HCT116 (cell line): Measurements from ENCODE around the gene HSPG2. TPM values are rescaled to one million over a fixed set of nuclear protein-coding genes. Genes with fewer than 3 reads are reported as not detected.

Source experiments
- ATAC-seq: fragments of 200-7000 bp; cut with Tn5 transposase; 2 replicates; pipeline ENCODE4 v1.9.1; 2020; ENCODE audit warnings: mild to moderate bottlenecking, moderate library complexity
- BruUV-seq: library from RNA; stranded (reverse); fragments of 400-500 nt; replicated peaks from 2 replicates; lab custom pipeline; 2021; lab: Mats Ljungman, UMichigan
- CTCF ChIA-PET: fragments of 300-600 bp; sonication (Branson Sonifier 250); formaldehyde crosslinking; loops from one replicate; lab custom pipeline; 2021; ENCODE audit warnings: antibody characterized with exemption; lab: Charles Lee
- POLR2A ChIA-PET: fragments of 300-600, 350-600 bp; sonication (Branson Sonifier 250); formaldehyde crosslinking; loops from one replicate; lab custom pipeline; 2021; ENCODE audit warnings: antibody characterized with exemption; lab: Charles Lee
- RAD21 ChIA-PET, 2 experiments: fragments of 300-600 bp; sonication (Branson Sonifier 250); formaldehyde crosslinking; loops; one replicate each; lab custom pipeline; 2023; ENCODE audit warnings: low total read pairs in 2 of 2; ENCODE audit not compliant: uncharacterized antibody in 2 of 2, unreplicated experiment in 2 of 2, low non-redundant PET in 1 of 2; lab: Charles Lee
- DNase-seq: peaks from one replicate; pipeline ENCODE4 v3.0.0-alpha.2; 2010; ENCODE audit warnings: low read depth, low spot score
- H2AFZ ChIP-seq: fragments of 200-600 bp; shearing (Covaris generic), sonication (generic); 2 replicates; pipeline ENCODE4 v1.6.1; 2017; ENCODE audit warnings: low read depth, mixed run types, mixed read lengths, antibody characterized with exemption, low read length; ENCODE audit not compliant: poor library complexity, severe bottlenecking
- H3K27ac ChIP-seq: 2 replicates; pipeline ENCODE4 v1.5.1; 2012; ENCODE audit warnings: low read depth, low read length
- H3K27me3 ChIP-seq: fragments of 200-600 bp; sonication (generic); 2 replicates; pipeline ENCODE4 v1.6.1; 2016; ENCODE audit warnings: mixed run types, low read length, mixed read lengths; ENCODE audit not compliant: insufficient read depth
- H3K36me3 ChIP-seq, 2 experiments: fragments of 200-500 bp in 1 of 2; fragments of 200-600 bp in 1 of 2; sonication (Bioruptor generic) in 1 of 2; sonication (generic) in 1 of 2; 2 replicates each; pipeline versions ENCODE4 v1.5.1 to v1.6.1; 2014 to 2016; ENCODE audit warnings: low read length in 2 of 2, inconsistent platforms in 1 of 2, mixed read lengths in 1 of 2, mixed run types in 1 of 2; ENCODE audit not compliant: insufficient read depth in 2 of 2, control insufficient read depth in 1 of 2
- H3K4me1 ChIP-seq, 2 experiments: fragments of 200-600 bp in 1 of 2; sonication (generic) in 1 of 2; 2 replicates each; pipeline versions ENCODE4 v1.5.1 to v1.6.1; 2012 to 2017; ENCODE audit warnings: low read length in 2 of 2, inconsistent platforms in 1 of 2, mild to moderate bottlenecking in 1 of 2, mixed read lengths in 1 of 2, mixed run types in 1 of 2, moderate library complexity in 1 of 2; ENCODE audit not compliant: insufficient read depth in 2 of 2, control insufficient read depth in 1 of 2
- H3K4me2 ChIP-seq: fragments of 200-600 bp; sonication (generic); 2 replicates; pipeline ENCODE4 v1.6.1; 2017; ENCODE audit warnings: mixed run types, low read length, mixed read lengths
- H3K4me3 ChIP-seq, 2 experiments: fragments of 200-600 bp in 1 of 2; sonication (generic) in 1 of 2; replicated peaks in 1 of 2; 2 replicates each; pipeline ENCODE4 v1.5.1; 2011 to 2016; ENCODE audit warnings: low read length in 2 of 2, control low read depth in 1 of 2, low read depth in 1 of 2, mild to moderate bottlenecking in 1 of 2, mixed read lengths in 1 of 2, mixed run types in 1 of 2
- H3K79me2 ChIP-seq: fragments of 200-600 bp; sonication (generic); 2 replicates; pipeline ENCODE4 v1.6.1; 2017; ENCODE audit warnings: mild to moderate bottlenecking, mixed run types, low read length, moderate library complexity, mixed read lengths; ENCODE audit not compliant: insufficient read depth
- H3K9ac ChIP-seq: fragments of 200-600 bp; sonication (generic); 2 replicates; pipeline ENCODE4 v1.6.1; 2016; ENCODE audit warnings: low read length, mixed read lengths
- H3K9me2 ChIP-seq: fragments of 200-600 bp; sonication (generic), shearing (Covaris generic); 2 replicates; pipeline ENCODE4 v1.6.1; 2017; ENCODE audit warnings: mixed run types, mild to moderate bottlenecking, moderate library complexity; ENCODE audit not compliant: insufficient read depth
- H3K9me3 ChIP-seq, 2 experiments: fragments of 200-500 bp in 1 of 2; fragments of 200-600 bp in 1 of 2; sonication (Bioruptor generic) in 1 of 2; sonication (generic) in 1 of 2; 2 replicates each; pipeline ENCODE4 v1.6.1; 2014 to 2017; ENCODE audit warnings: low read length in 2 of 2, mixed read lengths in 2 of 2, inconsistent platforms in 1 of 2, low read depth in 1 of 2, mild to moderate bottlenecking in 1 of 2, mixed run types in 1 of 2, moderate library complexity in 1 of 2; ENCODE audit not compliant: control insufficient read depth in 1 of 2, insufficient read depth in 1 of 2
- H4K20me1 ChIP-seq: fragments of 200-600 bp; sonication (generic), shearing (Covaris generic); 2 replicates; pipeline ENCODE4 v1.6.1; 2017; ENCODE audit warnings: mixed run types, mild to moderate bottlenecking, moderate library complexity; ENCODE audit not compliant: insufficient read depth
- ELF1 ChIP-seq: IDR thresholded peaks from 2 replicates; pipeline ENCODE4 v1.6.1; 2012; ENCODE audit warnings: low read depth, borderline replicate concordance
- EZH2phosphoT487 ChIP-seq: fragments of 200-600 bp; IDR thresholded peaks from 2 replicates; pipeline ENCODE4 v1.6.1; 2018; ENCODE audit warnings: antibody characterized with exemption, borderline replicate concordance
- FOSL1 ChIP-seq: IDR thresholded peaks from 2 replicates; pipeline ENCODE4 v1.6.1; 2012; ENCODE audit warnings: low read depth
- POLR2AphosphoS5 ChIP-seq: IDR thresholded peaks from 2 replicates; pipeline ENCODE4 v1.6.1; 2011; ENCODE audit warnings: mild to moderate bottlenecking, low read depth, low read length, moderate library complexity
- SIN3A ChIP-seq: IDR thresholded peaks from 2 replicates; pipeline ENCODE4 v1.6.1; 2012; ENCODE audit warnings: low read depth
- SRF ChIP-seq: IDR thresholded peaks from 2 replicates; pipeline ENCODE4 v1.6.1; 2012; ENCODE audit warnings: low read depth
- ZFX ChIP-seq: fragments of 450-650 bp; IDR thresholded peaks from 2 replicates; pipeline ENCODE4 v1.6.1; 2017
- intact Hi-C: fragments of 100-400 bp; cut with micrococcal nuclease; formaldehyde crosslinking; loops from 2 replicates; pipeline ENCODE4 v1.10.0; 2022
- total RNA-seq: library from RNA; stranded (reverse); gene quantifications from one replicate; pipeline ENCODE4 v1.2.1, GENCODE V29; 2021; ENCODE audit not compliant: unreplicated experiment
- TF ChIP-seq, protein P1 (sequence below): IDR thresholded peaks from 2 replicates; pipeline ENCODE4 v1.6.1; 2011; ENCODE audit warnings: mild to moderate bottlenecking, low read length, moderate library complexity; ENCODE audit not compliant: insufficient replicate concordance; ENCODE audit errors: extremely low read depth
- TF ChIP-seq, protein P2 (sequence below): IDR thresholded peaks from 2 replicates; pipeline ENCODE4 v1.6.1; 2012
- TF ChIP-seq, protein P3 (sequence below): IDR thresholded peaks from 2 replicates; pipeline ENCODE4 v1.6.1; 2012

HSPG2 gene
- total RNA-seq, 1 experiment from 2014 or later, result 55.7 TPM

DNA sequence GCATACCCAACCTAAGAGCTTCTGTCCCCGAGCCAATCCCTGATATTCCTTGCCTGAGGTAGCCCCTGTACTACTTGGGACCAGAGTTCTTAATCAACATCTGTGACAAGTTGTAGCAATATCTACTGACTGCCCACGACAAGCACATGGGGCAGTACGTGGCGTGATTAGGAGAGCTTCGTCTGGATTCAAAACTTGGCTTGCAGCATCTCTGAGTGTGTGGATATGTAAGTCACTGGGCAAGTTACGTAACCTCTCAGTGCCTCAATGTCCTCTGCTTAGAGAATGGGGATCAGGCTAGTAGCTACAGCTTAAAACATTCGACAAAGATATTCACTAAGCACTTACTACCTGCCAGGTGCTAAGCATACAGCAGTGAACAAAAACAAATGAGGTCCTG, 5.0 kb downstream of the HSPG2 start:
- no TSS peak for BruUV-seq
- no peaks in the 10 kb centered on the region for H3K27me3 ChIP-seq
- RAD21 ChIA-PET, result interaction anchor here in 1 of 2 experiments (1.1 kb wide), 1 partner anchor 8 kb away, joined by 7 read pairs; no protein-coding TSS in a partner anchor
- no peak overlapping the region for H2AFZ ChIP-seq
- no peaks in the 10 kb centered on the region for H4K20me1 ChIP-seq
- CTCF ChIA-PET, result no interaction called here
- H3K27ac ChIP-seq, result peak overlapping the region; percentile 81
- TF ChIP-seq FOSL1 (no peak), ELF1 (no peak), EZH2phosphoT487 (no peak), SRF (no peak), ZFX (no peak), SIN3A (no peak), POLR2AphosphoS5 (no peak)
- TF ChIP-seq, protein P1, sequence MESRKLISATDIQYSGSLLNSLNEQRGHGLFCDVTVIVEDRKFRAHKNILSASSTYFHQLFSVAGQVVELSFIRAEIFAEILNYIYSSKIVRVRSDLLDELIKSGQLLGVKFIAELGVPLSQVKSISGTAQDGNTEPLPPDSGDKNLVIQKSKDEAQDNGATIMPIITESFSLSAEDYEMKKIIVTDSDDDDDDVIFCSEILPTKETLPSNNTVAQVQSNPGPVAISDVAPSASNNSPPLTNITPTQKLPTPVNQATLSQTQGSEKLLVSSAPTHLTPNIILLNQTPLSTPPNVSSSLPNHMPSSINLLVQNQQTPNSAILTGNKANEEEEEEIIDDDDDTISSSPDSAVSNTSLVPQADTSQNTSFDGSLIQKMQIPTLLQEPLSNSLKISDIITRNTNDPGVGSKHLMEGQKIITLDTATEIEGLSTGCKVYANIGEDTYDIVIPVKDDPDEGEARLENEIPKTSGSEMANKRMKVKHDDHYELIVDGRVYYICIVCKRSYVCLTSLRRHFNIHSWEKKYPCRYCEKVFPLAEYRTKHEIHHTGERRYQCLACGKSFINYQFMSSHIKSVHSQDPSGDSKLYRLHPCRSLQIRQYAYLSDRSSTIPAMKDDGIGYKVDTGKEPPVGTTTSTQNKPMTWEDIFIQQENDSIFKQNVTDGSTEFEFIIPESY, result no peak
- TF ChIP-seq, protein P2, sequence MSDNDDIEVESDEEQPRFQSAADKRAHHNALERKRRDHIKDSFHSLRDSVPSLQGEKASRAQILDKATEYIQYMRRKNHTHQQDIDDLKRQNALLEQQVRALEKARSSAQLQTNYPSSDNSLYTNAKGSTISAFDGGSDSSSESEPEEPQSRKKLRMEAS, result no peak
- TF ChIP-seq, protein P3, sequence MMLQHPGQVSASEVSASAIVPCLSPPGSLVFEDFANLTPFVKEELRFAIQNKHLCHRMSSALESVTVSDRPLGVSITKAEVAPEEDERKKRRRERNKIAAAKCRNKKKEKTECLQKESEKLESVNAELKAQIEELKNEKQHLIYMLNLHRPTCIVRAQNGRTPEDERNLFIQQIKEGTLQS, result no peak
- H3K4me2 ChIP-seq, result peak overlapping the region; percentile 82
- H3K9me3 ChIP-seq, result no peaks in the 10 kb centered on the region
- H3K4me1 ChIP-seq, result peaks cover 46 to 81% of the 10 kb centered on the region in 2 experiments
- H3K4me3 ChIP-seq, result no peak overlapping the region
- peak overlapping the region; percentile 57 for H3K9ac ChIP-seq
- peaks cover 63% of the 10 kb centered on the region for H3K79me2 ChIP-seq
- intact Hi-C loops, result no loop called here
- POLR2A ChIA-PET, result no interaction called here
- no peak for ATAC-seq
- no peak for DNase-seq
- no peaks in the 10 kb centered on the region for H3K9me2 ChIP-seq
- no peaks in the 10 kb centered on the region for H3K36me3 ChIP-seq
